Smooth muscle cell (in vitro differentiated cells): ENCODE data around the gene ROBO2. TPM values are rescaled to one million over a fixed set of nuclear protein-coding genes. Genes with fewer than 3 reads are reported as not detected.

Experiments used
- DNase-seq: peaks from one replicate; lab custom pipeline; 2025; ENCODE audit not compliant: unreplicated experiment; lab: John Stamatoyannopoulos, UW
- H2AFZ ChIP-seq: fragments of 200-600 bp; sonication (generic); 2 replicates; pipeline ENCODE4 v1.6.0; 2016; ENCODE audit warnings: antibody characterized with exemption, low read depth, mild to moderate bottlenecking
- H3F3A ChIP-seq: fragments of 200-600 bp; sonication (generic); 2 replicates; pipeline ENCODE4 v1.6.0; 2017; ENCODE audit warnings: antibody characterized with exemption, low read depth
- H3K27ac ChIP-seq: fragments of 200-600 bp; sonication (generic); 2 replicates; pipeline ENCODE4 v1.5.1; 2016; ENCODE audit warnings: low read depth, mild to moderate bottlenecking
- H3K27me3 ChIP-seq: fragments of 200-600 bp; sonication (generic); 2 replicates; pipeline ENCODE4 v1.6.1; 2016; ENCODE audit warnings: low read depth, mild to moderate bottlenecking
- H3K36me3 ChIP-seq: fragments of 200-600 bp; sonication (generic); 2 replicates; pipeline ENCODE4 v1.5.1; 2016; ENCODE audit warnings: low read depth
- H3K4me1 ChIP-seq: fragments of 200-600 bp; sonication (generic); 2 replicates; pipeline ENCODE4 v1.5.1; 2016; ENCODE audit warnings: low read depth
- H3K4me2 ChIP-seq: fragments of 200-600 bp; sonication (generic); 2 replicates; pipeline ENCODE4 v1.6.0; 2016; ENCODE audit warnings: mild to moderate bottlenecking
- H3K4me3 ChIP-seq: fragments of 200-600 bp; sonication (generic); 2 replicates; pipeline ENCODE4 v1.5.1; 2016; ENCODE audit warnings: mild to moderate bottlenecking
- H3K79me2 ChIP-seq: fragments of 200-600 bp; sonication (generic); 2 replicates; pipeline ENCODE4 v1.6.0; 2016; ENCODE audit warnings: low read depth, mild to moderate bottlenecking
- H3K9ac ChIP-seq: fragments of 200-600 bp; sonication (generic); 2 replicates; pipeline ENCODE4 v1.6.0; 2016; ENCODE audit warnings: low read depth
- H3K9me3 ChIP-seq: fragments of 200-600 bp; sonication (generic); replicated peaks from 2 replicates; pipeline ENCODE4 v1.5.1; 2016; ENCODE audit warnings: low read depth
- H4K20me1 ChIP-seq: fragments of 200-600 bp; sonication (generic); 2 replicates; pipeline ENCODE4 v1.6.0; 2016; ENCODE audit warnings: low read depth
- WGBS: methylation state at CpG from one replicate; pipeline ENCODE4 v1.1.7; 2016; ENCODE audit warnings: low lambda C conversion rate; 5-methylcytosine and 5-hydroxymethylcytosine counted together
- polyA plus RNA-seq: library from polyadenylated mRNA; unstranded; fragments of >200 nt; fragmentation: Nextera tagmentation; extraction: Ambion mirVana; gene quantifications from 2 replicates; pipeline ENCODE4 v1.2.1, GENCODE V29; 2016
- total RNA-seq: library from RNA; depleted of rRNA; stranded (reverse); fragments of >200 nt; gene quantifications from 2 replicates; pipeline ENCODE4 v1.2.3, GENCODE V29; 2014
- TF ChIP-seq, protein P1 (sequence below): fragments of 200-600 bp; sonication (generic); IDR thresholded peaks from 2 replicates; pipeline ENCODE4 v1.5.1; 2017; ENCODE audit warnings: borderline replicate concordance, mild to moderate bottlenecking, antibody characterized with exemption; ENCODE audit not compliant: insufficient read depth, poor library complexity, severe bottlenecking

Gene ROBO2
- total and polyA plus RNA-seq, 2 experiments from 2014 or later = 23.9 to 54.4 TPM

- peaks cover 24% of the 10 kb centered on the region for H3K4me1 ChIP-seq
- peaks cover 73% of the 10 kb centered on the region for H3K79me2 ChIP-seq
- H4K20me1 ChIP-seq = no peaks in the 10 kb centered on the region
- no peaks in the 10 kb centered on the region for H3K27me3 ChIP-seq
- H3K9ac ChIP-seq = no peak overlapping the region
- no peak for DNase-seq
- H3F3A ChIP-seq = peaks cover 13% of the 10 kb centered on the region
- no peak overlapping the region for H3K4me3 ChIP-seq
- no peaks in the 10 kb centered on the region for H3K9me3 ChIP-seq
- no peaks in the 10 kb centered on the region for H3K36me3 ChIP-seq
- H3K27ac ChIP-seq = no peak overlapping the region
- H2AFZ ChIP-seq = no peak overlapping the region
- no peak overlapping the region for H3K4me2 ChIP-seq
- WGBS = 96% methylated on average over 5 of the region's 5 CpGs
- TF ChIP-seq, protein P1, sequence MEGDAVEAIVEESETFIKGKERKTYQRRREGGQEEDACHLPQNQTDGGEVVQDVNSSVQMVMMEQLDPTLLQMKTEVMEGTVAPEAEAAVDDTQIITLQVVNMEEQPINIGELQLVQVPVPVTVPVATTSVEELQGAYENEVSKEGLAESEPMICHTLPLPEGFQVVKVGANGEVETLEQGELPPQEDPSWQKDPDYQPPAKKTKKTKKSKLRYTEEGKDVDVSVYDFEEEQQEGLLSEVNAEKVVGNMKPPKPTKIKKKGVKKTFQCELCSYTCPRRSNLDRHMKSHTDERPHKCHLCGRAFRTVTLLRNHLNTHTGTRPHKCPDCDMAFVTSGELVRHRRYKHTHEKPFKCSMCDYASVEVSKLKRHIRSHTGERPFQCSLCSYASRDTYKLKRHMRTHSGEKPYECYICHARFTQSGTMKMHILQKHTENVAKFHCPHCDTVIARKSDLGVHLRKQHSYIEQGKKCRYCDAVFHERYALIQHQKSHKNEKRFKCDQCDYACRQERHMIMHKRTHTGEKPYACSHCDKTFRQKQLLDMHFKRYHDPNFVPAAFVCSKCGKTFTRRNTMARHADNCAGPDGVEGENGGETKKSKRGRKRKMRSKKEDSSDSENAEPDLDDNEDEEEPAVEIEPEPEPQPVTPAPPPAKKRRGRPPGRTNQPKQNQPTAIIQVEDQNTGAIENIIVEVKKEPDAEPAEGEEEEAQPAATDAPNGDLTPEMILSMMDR = no peak
These were observed 8.3 kb downstream of the ROBO2 start for GRCh38 chr3:77048186-77048585.

DNA sequence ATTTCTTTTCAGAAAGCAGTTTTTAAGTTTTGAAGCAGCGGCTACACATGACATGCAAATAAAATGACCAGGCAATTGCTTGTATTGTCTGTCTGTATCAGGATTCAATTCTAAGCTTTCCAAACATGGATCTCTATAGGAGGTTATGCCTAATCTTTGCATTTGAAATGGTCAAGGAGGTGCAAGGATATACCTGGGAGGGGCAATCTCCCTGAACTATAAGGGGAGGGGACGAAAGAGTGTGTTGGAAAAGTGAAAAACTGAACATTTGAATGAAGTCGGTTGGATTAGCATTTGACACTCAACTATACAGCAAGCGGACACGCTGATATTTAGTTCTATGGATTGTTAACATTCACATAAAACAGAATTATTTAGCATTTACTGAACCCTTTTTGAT, 11.7 kb downstream of the ROBO2 start:
- H3K27ac ChIP-seq = peak overlapping the region; percentile 96
- no peaks in the 10 kb centered on the region for H4K20me1 ChIP-seq
- H3K79me2 ChIP-seq = peaks cover 39% of the 10 kb centered on the region
- no peak for DNase-seq
- no peak overlapping the region for H3K9ac ChIP-seq
- no peaks in the 10 kb centered on the region for H3K36me3 ChIP-seq
- peak overlapping the region; percentile 71 for H3K4me2 ChIP-seq
- no peaks in the 10 kb centered on the region for H3K27me3 ChIP-seq
- H3K4me3 ChIP-seq = no peak overlapping the region
- H3K9me3 ChIP-seq = no peaks in the 10 kb centered on the region
- peaks cover 39% of the 10 kb centered on the region for H3F3A ChIP-seq
- H2AFZ ChIP-seq = no peak overlapping the region
- WGBS = 93% methylated on average over 5 of the region's 5 CpGs
- TF ChIP-seq, protein P1 = no peak
- peaks cover 47% of the 10 kb centered on the region for H3K4me1 ChIP-seq

DNA sequence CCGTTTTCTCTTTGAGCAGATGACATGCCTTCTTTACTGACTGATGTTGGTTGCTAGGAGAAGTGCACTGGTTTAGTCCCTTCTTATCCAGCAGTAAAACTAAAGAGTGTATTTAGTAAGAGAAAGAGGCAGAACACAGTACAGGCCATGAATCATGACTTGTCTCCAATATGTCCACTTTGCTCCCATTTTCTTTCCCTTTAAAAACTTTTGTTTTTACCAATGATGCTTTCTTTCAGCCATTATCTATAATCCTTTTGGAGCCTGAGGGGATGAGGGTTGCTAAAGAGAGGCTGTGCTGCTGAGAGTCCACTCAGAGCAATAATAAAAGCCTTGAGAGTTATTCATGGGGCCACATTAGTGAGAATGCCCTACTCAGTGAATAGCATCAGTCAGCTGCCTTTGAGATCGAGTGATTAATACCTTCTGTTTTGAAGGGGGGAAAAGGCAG, 12.2 kb downstream of the ROBO2 start:
- H3K27me3 ChIP-seq = no peaks in the 10 kb centered on the region
- no peak overlapping the region for H3K4me3 ChIP-seq
- no peaks in the 10 kb centered on the region for H3K36me3 ChIP-seq
- peak overlapping the region; percentile 96 for H3K27ac ChIP-seq
- DNase-seq = no peak
- peaks cover 47% of the 10 kb centered on the region for H3K4me1 ChIP-seq
- TF ChIP-seq, protein P1 = no peak
- WGBS = 21% methylated on average over 2 of the region's 2 CpGs
- H3K4me2 ChIP-seq = peak overlapping the region; percentile 71
- no peaks in the 10 kb centered on the region for H3K9me3 ChIP-seq
- no peak overlapping the region for H2AFZ ChIP-seq
- peaks cover 34% of the 10 kb centered on the region for H3K79me2 ChIP-seq
- no peak overlapping the region for H3K9ac ChIP-seq
- peaks cover 39% of the 10 kb centered on the region for H3F3A ChIP-seq
- no peaks in the 10 kb centered on the region for H4K20me1 ChIP-seq
